GM18868 (cell line): ENCODE measurements around the gene RAP1GAP2.
"Not testable (repeated sequence)": the region's sequence is repeated elsewhere in the genome, so short reads cannot be mapped to it uniquely, and the experiment has no call there.

Experiments
- ATAC-seq: cut with Tn5 transposase; IDR thresholded peaks from one replicate; pipeline ENCODE4 v1.9.1; 2021; ENCODE audit warnings: mild to moderate bottlenecking, moderate library complexity; ENCODE audit not compliant: unreplicated experiment

RAP1GAP2 gene

DNA sequence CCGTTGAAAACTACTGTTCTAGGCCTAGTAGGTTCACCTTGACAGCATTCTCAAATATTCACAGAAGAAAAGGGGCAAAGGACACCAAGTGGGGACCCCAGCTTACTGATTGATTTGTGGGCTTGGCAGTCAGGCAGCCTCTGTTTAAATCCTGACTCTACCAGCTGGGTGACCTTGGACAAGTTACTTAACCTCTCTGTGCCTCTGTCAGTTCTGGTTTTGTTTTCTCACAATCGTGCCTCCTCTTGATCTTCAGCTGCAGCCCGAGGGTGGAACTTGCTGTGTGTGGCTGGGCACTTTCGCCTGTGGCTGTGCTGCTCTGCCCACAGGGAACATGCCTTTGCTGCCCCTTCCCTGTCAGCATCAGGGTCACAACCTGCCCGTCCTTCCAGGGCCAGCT lies 17.8 kb downstream of the RAP1GAP2 start:
- ATAC-seq: no peak

DNA sequence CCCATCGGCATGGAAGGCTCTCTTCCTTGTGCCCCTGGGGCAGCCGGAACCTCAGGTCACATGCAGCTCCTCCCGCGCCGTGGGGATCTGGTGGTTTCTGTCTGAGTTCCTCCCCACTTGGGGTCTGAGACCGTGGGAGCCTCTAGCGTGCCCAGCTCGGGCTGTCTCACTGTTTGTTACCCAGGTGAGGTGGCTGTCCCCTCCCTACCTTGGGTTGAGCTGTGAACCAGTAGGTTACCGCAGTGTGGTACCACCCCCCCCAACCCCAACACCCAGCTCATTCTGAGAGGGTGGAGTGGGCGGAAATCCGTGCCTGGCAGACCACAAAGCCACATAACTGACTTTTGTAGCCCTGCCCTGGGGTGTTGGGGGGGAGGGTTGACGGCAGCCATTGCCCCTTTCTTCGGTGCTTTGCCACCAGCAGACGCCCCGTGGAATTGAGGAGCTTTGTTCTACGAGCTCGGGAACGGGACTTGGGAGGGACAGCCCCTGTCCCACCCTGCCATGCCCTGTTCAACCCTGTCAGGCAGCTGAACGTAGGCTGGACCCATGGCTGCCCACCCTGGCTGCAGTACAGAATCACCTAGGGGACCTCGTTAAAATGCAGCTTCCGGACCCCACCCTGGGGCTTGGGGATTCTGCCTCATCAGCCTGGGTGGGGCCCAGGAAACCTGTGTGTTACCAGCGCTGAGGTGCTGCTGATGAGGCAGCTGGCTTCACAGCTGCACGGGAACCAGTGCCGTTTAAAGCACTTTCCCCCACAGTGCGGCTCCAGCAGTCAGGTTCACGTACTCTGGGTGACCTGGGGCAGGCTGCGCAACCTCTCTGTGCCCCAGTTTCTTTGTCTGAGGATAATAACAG lies 18.5 kb downstream of the RAP1GAP2 start:
- peak; percentile 76 for ATAC-seq

DNA sequence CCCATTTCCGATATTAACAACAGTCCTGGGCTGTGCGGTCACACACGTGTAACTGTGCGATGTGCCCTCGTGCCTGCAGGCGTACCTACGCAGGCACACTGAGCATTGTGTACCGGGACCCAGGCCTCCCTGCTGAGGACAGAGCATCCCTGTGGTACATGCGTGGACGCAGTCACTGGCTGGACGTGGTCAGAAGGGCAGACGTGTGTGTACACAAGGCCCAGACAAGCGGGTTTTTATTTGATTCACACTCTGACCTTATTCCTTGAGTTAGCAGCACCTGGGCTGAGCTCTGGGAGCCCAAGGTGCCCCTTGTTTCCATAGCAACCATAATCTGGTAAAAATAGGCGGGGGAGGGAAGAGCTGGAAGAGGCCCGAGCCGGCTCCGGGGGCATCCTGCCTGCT lies 19.5 kb downstream of the RAP1GAP2 start:
- ATAC-seq: no peak

DNA sequence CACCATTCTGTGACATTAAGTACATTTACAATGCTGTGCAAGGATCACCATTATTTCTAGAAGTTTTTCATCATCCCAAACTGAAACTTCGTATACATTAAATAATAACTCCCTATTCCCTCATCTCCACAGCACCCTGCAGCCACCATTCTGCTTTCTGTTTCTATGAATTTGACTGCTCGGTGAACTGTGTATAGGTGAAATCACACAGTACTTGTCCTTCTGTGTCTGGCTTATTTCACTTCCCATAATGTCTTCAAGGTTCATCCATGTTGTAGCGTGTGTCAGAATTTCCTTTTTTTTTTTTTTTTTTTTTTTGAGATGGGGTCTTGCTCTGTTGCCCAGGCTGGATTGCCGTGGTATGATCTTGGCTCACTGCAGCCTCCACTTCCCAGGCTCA lies 20.4 kb downstream of the RAP1GAP2 start:
- ATAC-seq: no peak

DNA sequence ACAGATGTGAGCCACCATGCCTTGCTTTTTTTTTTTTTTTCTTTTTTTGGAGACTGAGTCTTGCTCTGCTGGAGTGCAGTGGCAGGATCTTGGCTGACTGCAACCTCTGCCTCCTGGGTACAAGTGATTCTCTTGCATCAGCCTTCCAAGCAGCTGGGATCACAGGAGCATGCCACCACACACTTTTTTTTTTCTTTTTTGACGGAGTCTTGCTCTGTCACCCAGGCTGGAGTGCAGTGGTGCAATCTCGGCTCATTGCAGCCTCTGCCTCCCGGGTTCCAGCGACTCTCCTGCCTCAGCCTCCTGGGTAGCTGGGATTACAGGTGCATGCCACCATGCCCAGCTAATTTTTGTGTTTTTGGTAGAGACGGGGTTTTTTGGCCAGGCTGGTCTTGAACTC lies 23.1 kb downstream of the RAP1GAP2 start:
- not testable (repeated sequence) for ATAC-seq

DNA sequence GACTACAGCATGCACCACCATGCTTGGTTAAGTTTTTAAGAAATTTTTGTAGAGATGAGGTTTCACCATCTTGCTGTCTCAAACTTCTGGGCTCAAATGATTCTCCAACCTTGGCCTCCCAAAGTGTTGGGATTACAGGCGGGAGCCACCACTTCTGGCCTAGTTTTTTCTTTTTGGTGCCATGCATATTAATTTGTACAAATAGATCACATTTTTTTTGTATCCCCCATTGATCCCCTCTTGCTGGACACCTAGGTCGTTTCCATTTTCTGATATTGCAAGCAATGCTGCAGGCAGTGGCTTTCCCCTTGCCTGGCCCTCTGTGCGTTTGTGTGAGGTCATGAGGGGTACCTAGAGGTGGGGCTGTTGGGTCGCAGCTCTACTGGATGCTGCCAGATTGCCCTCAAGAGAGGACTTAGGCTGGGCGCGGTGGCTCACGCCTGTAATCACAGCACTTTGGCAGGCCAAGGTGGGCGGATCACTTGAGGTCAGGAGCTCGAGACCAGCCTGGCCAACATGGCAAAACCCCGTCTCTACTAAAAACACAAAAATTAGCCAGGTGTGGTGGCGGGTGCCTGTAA lies 23.8 kb downstream of the RAP1GAP2 start:
- ATAC-seq: no peak

DNA sequence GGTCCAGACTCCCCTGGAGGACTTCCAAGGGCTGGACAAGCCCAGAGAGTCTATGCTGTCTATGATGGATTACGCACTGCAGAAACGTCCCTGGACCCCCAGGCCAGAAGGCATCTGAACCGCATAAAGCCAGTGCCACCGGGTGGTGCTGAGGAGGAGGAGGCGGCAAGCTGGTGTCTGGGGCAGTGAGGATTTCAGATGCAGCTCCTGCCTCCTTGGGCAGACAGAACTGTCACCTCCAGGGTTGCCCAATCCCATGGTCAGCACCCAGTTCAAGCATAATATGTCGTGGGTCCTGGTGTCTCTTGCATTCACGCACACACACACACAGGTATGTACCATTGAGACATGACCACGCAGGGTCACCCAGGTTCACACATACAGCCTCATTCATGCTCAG lies 25.6 kb downstream of the RAP1GAP2 start:
- no peak for ATAC-seq

DNA sequence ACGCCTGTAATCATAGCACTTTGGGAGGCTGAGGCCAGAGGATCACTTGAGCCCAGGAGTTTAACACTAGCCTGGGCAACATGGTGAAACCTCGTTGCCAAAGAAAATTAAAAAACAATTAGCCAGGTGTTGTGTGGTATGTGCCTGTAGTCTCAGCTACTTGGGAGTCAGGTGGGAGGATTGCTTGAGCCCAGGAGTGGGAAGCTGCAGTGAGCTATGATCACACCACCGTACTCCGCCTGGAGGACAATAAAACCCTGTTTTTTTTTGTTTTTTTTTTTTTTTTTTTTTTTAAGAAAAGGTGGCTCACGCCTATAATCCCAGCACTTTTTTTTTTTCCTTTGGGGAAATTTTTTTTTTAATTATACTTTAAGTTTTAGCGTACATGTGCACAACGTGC lies 26.1 kb downstream of the RAP1GAP2 start:
- ATAC-seq: no peak

DNA sequence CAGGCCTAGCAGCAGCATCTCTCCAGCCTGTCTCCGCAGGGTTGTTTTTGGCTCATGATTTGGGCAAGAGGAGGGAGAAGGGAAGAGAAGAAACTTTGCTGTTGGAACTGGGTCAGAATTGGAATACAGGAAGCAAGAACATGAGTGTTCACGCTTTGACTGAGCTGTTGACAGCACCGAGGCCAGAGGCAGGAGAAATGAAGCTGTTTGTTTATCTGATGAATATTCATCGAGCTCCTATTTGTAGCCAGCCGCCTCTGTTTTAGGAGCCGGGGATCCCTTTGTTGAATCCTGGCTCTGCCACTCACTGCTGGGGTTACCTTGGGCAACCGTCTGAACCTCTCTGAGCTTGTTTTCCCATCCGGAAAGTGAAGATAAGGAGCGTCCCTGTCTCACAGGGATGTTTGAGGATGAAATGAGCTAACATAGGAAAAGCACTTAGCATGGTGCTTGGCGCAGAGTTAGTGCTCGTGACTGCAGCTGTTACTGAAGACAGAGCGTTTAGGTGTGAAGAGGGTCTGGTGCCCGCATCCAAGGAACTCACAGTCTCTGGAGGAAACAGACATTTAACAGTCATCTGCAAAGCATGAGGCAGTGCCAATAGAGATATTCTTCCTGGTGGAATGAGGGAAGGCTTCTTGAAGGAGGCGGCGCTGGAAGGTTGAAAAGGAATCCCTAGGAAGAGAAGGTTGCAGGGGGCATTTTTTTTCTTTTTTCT lies 29.2 kb downstream of the RAP1GAP2 start:
- ATAC-seq: no peak

DNA sequence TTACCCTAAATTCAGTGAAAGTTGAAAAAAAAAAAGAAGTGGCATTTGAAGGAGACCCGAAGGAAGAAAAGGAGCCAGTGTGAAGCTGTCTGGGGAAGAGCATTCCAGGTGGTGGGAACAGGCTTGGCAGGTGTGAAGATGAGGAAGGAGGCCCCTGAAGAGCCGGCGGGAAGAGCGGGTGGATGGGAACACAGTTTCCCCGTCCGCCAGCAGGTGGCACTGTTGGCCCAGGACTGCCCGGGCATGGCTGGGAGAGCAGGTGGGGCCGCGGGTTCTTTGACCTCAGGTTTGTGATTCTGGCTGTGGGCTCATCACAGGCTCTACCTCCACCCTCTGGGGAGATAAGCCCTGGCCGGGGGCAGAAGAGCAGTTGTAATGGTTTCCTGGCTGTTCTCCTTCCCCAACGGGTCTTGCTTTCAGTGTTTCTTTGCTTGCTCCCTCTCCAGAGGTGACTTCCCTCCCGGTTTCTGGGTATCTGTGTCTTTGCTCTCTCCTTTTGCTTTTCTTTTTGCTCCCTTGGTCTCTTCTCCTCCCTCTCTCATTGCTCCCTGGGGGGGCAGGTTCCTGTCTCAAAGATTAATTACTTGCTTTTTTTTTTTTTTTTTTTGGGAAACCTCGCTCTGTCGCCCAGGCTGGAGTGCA lies 32.3 kb downstream of the RAP1GAP2 start:
- ATAC-seq: peak; percentile 49

DNA sequence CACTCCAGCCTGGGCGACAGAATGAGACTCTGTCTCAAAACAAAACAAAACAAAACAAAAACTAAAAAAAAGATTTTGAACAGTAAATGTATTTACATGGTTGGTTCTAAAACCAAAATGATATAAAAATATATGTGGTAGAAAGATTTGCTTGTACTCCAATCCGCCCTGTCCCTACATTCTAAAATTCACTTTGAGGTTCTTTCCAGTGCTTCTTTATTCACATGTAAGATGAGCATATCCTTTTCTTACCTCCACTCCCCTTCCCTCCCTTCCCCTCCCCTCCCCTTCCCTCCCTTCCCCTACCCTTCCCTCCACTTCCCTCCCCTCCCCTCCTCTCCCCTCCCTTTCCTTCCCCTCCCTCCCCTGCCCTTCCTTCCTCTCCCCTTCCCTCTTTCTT lies 34.4 kb downstream of the RAP1GAP2 start:
- ATAC-seq: no peak

DNA sequence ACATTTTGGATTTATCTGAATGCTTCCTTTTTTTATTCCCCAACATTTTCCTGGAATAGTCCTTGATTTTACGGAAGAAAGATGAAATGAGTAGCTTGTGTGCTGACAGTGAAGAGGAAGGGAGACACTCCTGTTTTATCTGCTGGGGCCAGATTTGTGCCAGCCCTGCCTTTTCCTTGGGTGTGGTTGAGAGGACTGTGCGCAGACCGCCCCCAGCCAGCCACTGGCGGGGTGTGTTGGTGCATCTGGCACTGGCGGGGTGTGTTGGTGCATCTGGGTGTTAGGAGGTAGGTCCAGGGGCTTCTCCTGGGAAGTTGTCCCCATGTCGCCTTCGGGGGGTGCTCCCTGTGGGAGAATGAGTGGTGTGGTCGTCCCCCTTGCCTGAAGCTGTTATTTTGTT lies 39.5 kb downstream of the RAP1GAP2 start:
- ATAC-seq: no peak

DNA sequence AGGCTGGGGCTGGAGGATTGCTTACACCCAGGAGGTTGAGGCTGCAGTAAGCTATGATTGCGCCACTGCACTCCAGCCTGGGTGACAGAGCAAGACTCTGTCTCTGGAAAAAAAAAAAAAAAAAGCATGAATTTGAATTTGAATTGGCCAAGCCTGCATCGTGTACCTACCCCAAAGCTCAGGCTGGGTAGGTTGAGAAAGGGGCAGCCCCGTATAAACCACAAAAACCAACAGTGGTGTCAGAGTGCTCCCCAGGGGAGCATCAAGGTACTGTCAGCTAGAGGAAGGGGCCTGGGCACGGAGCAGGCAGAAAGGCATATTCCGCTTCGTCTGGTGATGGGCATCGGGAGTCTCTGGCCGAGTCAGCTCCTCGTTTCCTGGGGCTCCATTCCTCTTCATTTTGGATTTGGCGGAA lies 40.9 kb downstream of the RAP1GAP2 start:
- peak; percentile 90 for ATAC-seq

DNA sequence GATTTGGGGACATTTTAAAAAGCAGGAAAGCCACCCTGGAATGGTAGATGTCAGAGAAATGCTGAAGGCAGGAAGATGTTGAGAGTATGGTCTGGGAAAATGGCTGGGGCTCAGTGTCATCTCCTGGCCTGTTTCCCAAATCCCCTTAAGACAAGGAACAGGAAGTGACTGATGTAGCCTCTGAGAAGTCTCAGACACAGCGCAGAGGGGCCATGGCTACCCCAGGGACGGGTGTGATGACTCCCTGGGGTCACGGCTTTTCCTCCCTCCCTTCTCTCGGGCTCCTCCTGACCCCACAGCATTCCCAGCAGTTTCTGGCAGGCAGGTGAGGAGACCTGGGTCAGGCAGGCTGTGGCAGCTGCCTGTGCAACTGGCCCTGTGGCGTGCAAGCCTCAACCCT lies 45.4 kb downstream of the RAP1GAP2 start:
- ATAC-seq: no peak

DNA sequence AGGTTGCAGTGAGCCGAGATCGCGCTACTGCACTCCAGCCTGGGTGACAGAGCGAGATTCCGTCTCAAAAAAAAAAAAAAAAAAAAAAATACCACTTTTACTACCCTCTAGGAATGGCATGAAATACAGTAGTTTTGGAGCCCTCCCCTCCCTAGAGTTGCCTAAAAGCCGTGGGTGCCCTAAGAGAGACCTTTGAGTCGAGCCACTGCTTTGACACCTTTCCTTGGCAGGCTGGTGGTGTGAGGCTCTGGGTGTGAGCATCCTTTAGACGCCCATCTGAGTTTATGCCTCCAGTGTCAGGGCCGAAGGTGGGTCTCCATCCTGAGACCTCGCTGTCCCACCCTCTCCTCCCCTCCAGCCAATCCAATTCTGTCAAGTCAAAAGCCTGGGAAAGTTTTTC lies 46.2 kb downstream of the RAP1GAP2 start:
- no peak for ATAC-seq

DNA sequence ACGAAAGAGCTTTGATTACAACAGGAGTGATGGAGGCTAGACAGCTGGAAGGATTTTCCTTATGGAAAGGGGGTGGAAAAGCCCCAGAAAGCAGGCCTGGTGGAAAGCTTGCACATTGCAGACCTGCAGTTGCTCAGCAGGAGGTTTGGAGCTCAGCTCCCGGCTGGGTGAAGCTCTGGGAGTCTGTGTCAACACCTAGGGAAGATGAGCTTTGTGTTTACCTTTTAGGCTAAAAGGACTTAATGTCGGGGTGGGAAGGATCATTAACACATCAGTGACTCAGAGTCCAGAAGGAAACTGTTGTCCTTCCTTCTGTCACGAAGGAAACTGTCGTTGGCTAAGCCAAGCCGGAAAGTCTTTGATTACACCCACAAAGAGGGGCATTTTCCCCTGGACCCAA lies 48.2 kb downstream of the RAP1GAP2 start:
- ATAC-seq: no peak

DNA sequence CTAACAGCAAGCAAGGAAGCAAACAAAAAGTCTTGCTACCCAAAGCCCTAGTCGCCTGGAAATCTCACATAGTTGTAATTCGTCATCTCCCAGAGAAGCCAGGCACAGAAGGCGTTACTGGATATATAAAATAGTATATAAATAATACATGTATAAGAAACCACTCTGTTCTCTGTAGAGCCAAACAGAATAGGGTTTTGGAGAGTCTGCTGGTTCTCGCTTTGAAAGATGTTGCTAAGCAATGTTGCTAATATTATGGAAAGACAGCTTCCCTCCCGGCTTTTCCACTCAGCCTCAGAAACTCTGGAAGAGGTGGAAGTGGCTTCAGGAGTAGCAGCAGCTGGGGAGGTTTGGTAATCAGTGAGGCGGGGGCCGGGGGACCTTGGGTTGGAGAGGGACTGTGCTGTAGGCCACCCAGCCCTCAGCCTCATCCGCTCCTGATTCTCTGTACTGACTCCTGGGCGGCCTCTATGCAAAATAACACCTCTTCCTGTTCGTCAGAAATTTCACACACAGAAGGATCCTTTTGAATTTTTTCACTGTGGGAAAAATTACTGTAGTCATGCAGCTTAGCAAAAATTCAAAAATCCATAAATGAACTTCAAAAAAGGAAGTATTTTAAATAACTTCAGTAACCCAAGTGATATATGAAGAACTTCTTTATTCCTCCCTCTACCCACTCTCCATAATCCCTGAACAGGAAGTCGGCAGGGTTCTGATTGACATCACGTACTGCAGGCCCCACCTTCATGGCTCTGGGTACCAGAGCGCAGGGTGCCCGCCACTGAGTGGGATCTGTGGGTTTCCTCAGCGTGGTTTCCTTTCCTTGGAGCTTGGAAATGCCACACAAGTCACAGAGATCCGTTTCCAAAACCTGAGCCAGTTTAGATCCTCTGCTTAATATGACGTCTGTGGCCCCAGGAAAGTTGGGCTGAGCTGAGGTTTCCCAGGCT lies 51.4 kb downstream of the RAP1GAP2 start:
- ATAC-seq: no peak

DNA sequence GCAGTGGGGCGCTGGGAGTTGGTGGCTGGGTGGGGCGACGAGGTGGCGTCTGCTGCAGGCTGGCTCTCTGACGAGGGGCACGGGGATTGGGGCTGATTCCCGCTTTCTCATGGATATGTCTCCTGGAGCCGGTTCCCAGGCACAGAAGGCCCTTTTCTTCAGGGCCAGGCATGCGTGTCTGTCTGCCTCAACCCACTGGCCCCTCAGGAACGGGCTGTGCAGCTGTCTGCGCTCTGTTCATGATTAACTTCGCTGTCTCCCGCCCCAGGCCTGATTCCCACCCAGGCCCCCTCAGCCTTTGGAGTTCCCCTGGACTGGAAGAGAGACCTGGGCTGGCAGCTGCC lies 53.1 kb downstream of the RAP1GAP2 start:
- ATAC-seq: no peak

DNA sequence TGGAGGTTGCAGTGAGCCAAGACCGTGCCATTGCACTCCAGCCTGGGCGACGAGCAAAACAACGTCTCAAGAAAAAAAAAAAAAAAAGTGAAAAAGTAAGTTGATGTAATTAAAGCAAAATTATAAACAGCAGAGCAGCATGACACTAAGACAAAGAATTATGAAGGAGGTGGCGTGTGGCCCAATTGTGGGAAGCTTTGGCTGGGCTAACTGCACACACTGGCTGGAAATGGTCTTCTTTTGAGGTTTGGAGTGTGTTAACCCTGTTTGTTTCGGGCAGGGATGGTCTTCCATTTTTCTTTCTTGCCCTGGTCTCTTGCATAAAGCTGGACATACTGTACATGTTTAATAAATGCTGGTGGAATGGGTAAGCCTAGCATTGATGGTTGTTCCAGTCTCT lies 54.8 kb downstream of the RAP1GAP2 start:
- ATAC-seq: no peak

DNA sequence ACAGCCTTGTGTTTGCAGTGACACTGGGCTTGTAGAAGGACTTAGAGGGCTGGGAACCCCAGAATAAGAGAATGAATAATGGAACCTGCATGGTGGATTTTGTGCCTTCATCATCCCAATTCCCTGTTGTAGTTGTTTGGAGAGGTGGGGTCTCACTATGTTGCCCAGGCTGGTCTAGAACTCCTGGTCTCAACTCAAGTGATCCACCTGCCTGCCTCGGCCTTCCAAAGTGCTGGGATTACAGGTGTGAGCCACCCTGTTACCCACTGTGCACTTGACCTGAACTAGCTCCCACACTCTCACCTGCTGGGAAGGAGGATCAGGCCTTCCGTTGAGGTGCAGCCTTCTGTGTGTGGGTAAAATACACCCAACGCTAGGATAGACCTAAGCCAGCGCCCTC lies 55.4 kb downstream of the RAP1GAP2 start:
- no peak for ATAC-seq

DNA sequence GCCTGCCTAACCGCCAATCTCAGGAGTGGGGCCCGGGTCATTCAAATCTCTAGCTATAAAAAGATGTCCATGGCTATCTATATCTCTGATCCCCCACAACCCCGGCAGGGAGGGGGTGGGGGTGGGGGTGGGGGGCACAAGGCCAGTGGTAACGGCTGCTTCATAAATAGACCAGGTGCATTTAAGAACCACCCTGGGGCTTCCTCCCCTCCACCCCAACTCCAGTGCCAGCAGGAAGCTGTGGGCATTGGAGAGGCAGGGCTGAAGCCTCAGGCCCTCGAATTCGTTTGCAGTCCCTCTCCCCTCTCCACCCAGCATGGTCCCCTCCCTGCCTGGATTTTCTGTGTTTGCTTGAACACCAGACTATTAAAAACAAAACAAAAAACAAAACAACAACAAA lies 56.0 kb downstream of the RAP1GAP2 start:
- no peak for ATAC-seq
